Measurements from ENCODE around the gene P2RY11.

The P2RY11 gene

DNA sequence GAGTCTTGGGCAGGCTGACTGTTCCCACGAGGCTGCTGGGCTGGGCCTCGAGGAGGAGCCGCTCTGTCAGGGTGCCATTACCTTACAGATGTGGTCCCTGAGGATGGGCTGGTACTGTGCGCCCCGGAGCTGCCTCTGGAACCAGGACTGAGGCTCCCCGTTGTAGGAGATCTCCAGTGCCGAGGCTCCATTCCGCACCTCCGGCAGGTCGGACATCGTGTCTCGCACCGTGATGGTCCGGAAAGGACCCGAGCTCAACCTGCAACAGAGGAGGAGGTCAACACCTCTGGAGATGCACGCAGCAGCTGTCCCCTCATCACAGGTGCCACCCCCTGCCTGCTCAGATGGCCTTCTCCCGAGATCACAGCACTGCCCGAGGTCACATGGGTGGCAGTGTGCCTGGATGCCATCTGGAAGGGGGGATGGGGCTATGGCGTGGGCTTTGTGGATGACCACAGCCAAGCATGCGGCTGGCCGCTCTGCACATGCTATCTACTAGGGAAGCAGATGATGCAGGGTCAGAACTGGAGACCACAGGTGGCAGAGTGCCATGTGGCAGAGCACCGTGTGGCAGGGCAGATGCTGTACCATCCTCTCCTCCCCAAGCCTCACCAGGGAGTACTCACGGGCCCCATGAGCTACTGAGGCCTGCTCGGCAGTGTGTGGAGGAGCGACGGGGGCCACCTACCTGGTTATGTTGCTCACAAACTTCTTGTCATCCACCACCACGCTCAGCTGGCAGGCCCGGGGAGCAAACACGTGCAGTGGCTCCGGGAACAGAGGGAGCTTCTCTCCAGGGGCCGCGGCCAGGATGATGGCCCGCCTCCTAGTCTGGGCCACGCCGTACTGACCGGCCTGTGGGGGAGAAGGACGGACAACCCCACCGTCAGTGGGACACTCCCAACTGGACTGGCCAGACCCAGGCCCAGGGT, 26.5 kb downstream of the P2RY11 start:
- in situ Hi-C loops (cut with MboI; ENCODE audit: low sequenced_read_pairs), result no loop called here

DNA sequence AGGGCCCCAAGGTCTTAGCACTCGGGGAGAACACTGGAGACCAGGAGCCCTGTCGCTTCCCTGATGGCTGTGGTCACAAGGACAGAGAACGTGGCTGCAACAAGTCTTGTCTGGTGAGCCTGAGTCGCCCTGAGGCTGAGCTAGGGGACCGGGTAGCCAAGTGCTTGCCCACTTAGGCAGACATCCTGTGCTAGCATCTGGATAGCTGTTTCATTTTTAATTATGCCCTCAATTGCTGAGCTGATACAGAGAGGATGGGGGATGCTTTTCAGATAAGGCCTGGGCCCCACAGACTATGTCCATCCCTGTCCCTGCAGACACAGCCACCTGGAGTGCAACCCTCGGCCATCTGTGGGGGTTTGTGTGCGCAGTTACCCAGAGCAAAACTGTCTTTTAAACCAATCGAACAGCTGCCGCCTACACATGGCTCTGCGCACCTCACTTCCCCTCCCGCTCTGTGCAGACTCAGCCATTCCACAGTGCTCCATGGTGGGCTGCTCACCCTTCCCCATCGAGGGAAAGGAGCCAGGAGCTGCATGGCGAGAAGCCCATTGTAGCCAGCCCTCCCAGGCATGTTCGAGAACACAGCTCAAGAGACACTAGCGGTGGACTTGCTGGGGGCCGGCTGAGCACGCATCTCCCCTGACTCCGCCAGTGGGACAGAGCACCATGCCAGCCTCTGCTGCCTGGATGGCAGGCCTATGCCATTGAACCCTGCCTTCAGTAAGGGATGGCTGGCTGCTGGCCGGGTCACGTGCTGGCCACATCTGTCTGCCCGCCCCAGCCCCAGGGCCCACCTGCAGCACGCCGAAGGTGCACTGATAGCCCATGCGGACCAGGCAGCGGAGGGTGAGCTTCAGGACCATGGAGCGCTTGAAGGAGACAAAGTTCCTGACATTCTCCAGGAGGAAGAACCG, 27.6 kb downstream of the P2RY11 start:
- in situ Hi-C loops (cut with MboI; ENCODE audit: low sequenced_read_pairs), result no loop called here

DNA sequence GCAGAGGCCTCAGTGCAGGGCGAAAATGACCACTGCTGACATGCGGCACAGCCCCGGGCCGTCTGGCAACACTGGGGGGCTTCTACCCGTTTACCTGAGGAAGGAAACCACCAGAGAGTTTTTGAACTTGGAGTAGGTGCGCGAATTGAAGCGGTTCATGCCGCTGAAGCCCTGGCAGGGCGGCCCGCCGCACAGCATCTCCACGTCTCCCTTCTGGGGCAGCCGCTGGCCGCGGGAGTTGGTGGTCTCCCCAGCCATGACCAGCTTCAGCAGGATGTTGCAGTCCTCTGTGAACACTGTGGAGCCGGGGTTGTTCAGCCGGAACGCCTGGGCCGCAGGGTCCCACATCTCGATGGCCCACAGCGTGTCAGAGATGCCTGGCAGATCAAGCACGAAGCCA, 28.5 kb downstream of the P2RY11 start:
- in situ Hi-C loops (cut with MboI; ENCODE audit: low sequenced_read_pairs), result no loop called here

DNA sequence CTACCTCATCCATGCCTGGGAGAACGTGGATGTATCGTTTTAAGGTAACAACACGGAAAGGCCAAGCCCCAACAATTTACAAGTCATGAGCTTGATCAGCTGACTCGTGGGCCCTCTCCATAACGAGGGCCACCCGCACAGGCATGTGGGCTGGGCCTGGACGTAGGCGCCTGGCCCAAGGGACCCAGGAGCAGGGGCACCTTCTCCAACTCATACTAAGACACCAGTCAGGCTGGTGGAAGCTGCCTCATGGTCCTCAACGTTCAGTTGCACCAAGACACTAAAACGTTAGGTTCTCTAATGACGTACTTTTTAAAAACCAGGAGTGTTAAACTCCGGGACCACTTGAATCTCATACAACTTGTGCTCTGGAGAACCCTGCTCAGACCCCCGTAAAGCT, 30.0 kb downstream of the P2RY11 start:
- in situ Hi-C loops (cut with MboI; ENCODE audit: low sequenced_read_pairs), result no loop called here

DNA sequence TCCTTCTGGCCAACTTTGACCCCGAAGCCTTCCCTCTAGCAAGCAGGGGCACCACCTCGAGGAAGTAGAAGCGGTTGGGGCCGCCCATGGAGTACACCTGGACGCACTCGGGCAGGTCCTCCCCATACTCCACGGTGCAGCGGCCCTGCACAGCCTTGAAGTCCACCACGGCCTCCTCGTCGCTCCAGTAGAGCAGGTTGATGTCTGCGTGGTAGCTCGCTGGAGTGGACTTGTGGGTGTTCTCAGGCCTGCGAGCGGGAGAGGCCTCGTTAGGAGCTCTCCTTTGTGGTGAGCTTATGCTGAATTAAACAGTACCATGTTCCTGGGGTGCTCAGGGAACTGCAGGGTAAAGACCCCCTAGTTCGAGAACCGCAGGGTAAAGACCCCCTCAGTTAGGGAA, 30.5 kb downstream of the P2RY11 start:
- in situ Hi-C loops (cut with MboI; ENCODE audit: low sequenced_read_pairs), result no loop called here

DNA sequence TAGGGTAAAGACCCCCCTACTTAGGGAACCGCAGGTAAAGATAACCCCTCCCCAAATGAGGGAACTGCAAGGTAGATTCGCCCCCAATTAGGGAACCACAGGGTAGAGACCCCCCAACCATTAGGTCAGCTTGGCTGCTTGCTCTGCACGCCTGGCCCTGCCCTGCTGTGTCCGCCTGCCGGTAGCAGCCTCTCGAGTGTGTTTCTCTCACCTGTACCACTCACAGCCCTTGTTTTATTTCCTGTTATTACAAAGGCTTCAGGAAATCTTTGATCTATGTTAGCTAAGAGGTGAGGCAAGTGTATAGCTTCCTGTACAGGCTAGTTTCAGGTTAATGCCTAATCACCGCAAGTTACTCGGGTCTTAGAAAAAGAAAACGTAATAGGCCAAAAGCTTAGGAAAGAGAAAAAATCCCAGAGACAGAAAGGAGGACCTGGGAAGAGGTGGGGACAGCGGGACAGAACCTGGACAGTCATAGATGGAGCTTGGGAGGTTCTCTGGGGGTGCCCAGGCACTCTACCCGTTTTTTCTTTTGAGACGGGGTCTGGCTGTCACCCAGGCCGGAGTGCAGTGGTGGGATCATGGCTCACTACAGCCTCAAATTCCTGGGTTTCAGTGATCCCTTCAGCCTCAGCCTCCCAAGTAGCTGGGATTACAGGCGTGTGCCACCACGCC, 31.3 kb downstream of the P2RY11 start:
- in situ Hi-C loops (cut with MboI; ENCODE audit: low sequenced_read_pairs), result no loop called here

DNA sequence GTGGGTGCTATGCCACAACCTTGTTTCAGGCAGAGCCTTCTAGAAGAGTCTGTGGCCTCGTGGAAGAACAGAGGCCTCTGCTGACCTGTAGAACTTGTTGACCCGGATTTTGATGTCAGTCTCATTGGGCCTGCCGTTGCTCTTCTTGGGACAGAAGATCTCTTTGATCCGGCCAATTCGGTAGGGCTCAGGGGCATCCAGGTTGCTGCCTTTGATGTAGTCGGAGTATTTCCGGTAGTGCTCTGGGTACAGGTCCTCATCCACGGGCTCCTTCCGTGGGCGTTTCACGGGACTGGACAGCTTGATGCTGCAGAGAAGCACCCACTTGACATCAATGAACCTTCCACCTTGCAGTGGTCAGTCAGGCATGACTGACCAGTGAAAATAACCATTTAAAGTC, 32.2 kb downstream of the P2RY11 start:
- in situ Hi-C loops (cut with MboI; ENCODE audit: low sequenced_read_pairs), result no loop called here

DNA sequence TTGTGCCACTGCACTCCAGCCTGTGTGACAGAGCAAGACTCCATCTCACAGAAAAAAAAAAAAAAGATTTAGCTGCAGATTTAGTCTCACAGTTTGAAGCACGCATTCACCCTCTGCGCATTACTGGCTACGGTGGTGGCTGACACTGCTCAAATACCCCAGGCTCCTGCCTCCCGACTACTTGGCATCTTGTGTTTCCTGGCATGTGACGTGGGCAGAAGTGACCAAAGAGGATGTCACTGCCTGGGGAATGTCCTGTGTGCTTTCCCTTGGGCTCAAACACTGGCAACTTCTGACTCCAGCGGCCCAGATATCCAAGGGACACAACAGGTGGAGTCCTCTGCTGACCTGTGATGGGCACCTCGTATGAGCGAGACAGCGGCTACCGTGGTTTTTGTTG, 32.9 kb downstream of the P2RY11 start:
- in situ Hi-C loops (cut with MboI; ENCODE audit: low sequenced_read_pairs), result no loop called here

DNA sequence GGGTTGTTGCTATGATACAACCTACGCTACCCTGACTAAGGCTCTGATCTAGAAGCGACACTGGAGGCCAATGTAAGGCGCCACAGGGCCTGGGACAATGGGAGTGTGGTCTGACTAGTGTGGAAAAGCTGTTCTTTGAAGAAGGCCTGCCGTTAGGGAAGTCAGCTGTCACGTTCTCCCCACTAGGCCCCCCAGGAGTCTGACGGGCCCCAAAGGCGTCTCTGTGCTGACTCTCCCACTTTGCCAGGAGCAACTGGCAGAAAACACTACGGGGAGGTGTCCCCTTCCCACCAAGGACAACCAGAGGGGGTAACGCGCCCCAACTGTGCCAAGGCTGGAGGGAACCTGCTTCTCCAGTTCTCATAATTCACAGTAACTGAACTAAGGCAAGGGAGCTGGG, 33.5 kb downstream of the P2RY11 start:
- in situ Hi-C loops (cut with MboI; ENCODE audit: low sequenced_read_pairs), result no loop called here

DNA sequence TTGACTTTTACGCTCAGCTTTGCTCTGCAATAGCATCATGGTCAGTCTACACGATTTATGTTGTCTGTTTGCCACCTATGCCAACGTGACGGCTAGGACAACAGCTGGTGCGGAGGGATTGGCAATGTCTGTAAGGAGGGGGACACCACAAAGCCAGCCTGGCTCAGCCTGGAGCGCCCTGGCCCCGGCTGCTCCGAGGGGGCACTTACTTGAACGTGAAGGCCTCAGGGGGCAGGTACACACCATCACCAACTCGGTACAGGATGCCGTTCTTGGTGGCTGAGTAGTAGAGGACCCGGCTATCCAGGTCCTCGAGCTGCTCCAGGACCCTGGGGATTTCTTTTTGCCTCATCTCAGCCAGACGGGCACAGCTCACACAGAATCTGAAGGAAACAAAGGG, 34.6 kb downstream of the P2RY11 start:
- in situ Hi-C loops (cut with MboI; ENCODE audit: low sequenced_read_pairs), result no loop called here

DNA sequence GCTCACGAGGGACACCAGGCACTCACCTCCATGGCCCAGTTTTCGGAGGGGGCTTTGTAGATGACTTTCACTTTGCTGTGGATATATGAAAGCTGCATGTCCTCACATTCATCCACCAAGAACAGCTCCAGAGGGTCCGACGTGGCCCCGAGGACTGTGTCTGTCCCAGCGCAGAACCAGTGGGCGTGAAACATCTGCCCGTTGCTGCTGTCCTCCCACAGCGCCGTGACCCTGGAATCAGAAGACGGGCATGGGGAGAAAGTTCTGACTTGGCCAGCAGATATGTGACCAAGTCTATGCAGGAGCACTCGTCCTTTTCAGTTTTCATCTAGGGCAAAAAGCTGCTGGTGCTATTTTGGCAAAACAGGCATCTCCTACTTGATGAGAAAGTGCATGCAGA, 37.9 kb downstream of the P2RY11 start:
- in situ Hi-C loops (cut with MboI; ENCODE audit: low sequenced_read_pairs), result no loop called here

DNA sequence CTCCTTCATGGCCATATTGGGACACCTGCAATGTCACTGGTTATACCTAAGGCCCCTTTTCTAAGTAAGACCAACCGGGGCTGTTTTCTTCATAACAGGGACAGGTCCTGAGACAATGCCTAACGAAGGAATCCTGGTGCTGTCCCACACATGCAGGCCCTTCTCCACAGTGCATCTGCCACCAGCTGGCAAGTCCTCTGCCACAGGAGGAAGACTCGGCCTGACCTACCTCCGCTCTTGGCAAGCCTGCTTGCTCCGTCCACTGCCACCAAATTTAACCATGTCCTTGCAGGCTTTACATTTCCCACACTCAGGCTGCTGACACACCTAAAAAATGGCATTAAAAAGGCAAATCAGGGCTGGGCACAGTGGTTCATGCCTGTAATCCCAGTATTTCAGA, 40.0 kb downstream of the P2RY11 start:
- in situ Hi-C loops (cut with MboI; ENCODE audit: low sequenced_read_pairs), result no loop called here

DNA sequence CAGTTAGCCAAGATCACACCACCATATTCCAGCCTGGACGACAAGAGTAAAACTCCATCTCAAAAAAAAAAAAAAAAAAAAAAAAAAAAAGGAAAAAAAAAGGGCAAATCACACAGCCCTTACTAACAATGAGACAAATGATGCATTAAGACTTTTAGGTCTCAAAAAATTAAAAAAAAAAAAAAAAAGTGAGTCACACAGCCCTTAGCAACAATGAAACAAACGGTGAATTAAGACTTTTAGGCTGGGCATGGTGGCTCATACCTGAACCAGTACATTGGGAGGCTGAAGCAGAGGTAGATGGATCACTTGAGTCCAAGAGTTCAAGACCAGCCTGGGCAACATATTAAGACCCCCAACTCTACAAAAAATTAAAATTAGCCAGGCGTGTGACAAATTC, 40.6 kb downstream of the P2RY11 start:
- in situ Hi-C loops (cut with MboI; ENCODE audit: low sequenced_read_pairs), result no loop called here

DNA sequence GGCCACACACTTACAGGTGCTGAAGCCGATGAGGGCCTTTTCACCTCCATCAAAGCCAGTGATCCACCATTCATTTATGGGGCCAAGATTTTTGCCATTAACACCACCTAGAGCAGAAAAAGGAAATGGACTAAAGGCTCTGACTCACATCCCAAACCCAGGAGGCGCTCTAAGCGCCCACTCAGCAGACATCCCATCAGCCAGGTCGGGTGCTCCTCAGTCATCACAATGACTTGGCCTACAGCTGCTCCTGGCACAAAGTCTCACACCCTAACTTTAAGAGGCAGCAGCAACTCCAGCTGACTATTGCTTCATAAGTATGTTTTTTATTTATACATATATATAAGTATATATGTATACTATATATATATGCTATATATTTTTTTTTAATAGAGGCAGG, 44.3 kb downstream of the P2RY11 start:
- in situ Hi-C loops (cut with MboI; ENCODE audit: low sequenced_read_pairs), result no loop called here

DNA sequence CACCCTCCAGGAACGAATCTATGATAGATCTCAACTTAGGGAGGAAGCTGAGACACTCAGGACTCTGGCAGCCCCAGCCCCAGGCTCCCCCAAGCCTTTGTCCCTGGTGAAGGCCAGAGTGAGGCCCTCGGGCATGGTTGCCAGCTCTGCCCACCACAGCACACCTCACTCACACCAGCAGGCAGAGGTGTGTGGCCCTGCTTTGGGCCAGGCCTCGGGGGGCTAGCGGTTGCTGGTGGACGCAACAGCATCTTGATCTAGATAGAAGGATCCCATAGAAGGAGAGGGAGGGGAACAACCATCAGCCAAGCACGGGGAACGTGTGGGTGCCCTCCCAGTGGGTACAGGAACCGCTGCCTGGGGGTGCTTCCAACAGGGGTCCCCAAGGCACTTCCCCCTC, 46.6 kb downstream of the P2RY11 start:
- in situ Hi-C loops (cut with MboI; ENCODE audit: low sequenced_read_pairs), result no loop called here

DNA sequence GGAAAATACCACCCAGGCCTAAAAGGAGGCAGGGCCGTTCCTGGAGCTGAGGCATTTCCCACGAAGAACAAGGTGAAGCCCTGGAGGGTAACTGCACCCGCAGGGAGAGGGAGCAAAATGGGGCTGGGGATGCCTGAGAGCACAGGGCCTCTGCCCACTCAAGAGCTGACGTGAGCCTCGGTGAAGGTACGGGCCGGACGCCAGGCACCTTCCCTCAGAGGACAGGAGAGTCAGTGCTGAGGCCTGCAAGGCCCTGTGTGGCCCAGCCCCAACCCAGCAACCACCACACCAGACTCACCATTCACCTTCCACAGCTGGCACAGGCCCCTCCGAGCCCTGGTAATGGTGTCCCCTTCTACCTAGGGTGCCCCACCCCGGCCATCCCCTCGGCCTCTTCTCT, 47.0 kb downstream of the P2RY11 start:
- in situ Hi-C loops (cut with MboI; ENCODE audit: low sequenced_read_pairs), result no loop called here

DNA sequence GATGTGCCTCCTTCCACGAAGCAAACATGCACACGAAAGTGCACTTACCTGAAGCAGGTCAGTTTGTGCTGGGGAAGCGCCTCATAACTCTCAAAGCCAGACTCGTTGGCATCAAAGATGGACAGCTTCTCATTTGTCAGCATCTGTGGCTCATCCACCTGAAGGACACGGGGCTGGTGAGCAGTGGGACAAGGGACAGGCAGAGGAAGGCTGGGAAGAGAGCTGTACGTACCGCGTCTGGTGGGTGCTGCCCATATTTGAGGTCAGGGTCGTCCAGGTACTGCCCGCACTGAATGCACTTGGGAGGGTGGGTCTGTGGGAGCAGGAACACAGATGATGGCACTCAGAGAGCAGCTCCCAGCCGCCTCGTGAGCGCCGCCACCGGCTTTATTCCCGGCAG, 48.1 kb downstream of the P2RY11 start:
- in situ Hi-C loops (cut with MboI; ENCODE audit: low sequenced_read_pairs), result no loop called here

DNA sequence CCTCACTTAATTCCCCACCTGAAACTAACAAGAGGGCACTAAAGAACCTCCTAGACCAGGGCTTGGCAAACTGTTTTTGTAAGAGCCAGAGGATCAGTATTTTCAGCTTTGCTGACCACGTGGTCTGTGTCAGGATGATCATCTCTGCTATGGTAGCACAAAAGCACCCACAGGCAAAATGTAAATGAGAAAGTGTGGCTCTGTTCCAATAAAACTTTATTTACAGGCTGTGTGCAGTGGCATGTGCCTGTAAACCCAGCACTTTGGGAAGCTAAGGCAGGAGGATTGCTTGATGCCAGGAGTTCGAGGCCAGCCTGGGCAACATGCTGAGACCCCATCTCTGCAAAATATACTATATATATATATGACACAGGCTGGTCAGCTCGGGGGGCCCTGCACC, 52.0 kb downstream of the P2RY11 start:
- in situ Hi-C loops (cut with MboI; ENCODE audit: low sequenced_read_pairs), result no loop called here

All from HL-60/S4 treated with phorbol 12-myristate 13-acetate at 8.2 ng/mL for 4 days and 3 days (cell line).